ENCODE measurements around the gene MVB12B. TPM values are rescaled to one million over a fixed set of nuclear protein-coding genes. Genes with fewer than 3 reads are reported as not detected.
"Not testable (repeated sequence)": the region's sequence is repeated elsewhere in the genome, so short reads cannot be mapped to it uniquely, and the experiment has no call there.

Gene MVB12B
- total RNA-seq = 10 to 100 TPM in 2 of 4 donors, 1 to 10 TPM in 2; 7.9 to 28.9 (median 14.4) TPM

- H3K27ac ChIP-seq = peak within 1 kb of the TSS; percentile 78 to 85 (median 80)
- no peaks in the 10 kb centered on the region for H3K36me3 ChIP-seq
- H3K27me3 ChIP-seq = no peaks in the 10 kb centered on the region
- TF ChIP-seq POLR2A (IDR thresholded peaks at IDR 0.05) (no peak), CTCF (IDR thresholded peaks at IDR 0.05) (peak in 2 of 6 experiments; percentile 16 to 33)
- peak in 2 of 3 donors; percentile 63 to 72 for DNase-seq
- no peaks in the 10 kb centered on the region for H3K9me3 ChIP-seq
- peaks cover 0 to 11% (median 0%) of the 10 kb centered on the region in 4 donors for H3K4me1 ChIP-seq
- H3K4me3 ChIP-seq = peak within 1 kb of the TSS; percentile 53 to 71 (median 64)
Observed at GRCh38 chr9:126326228-126327005, at the start of gene MVB12B. Gene MVB12B, plus strand, starts transcription at chr9:126326829. Its CDS starts 101 bp downstream, at chr9:126326930.

- Histone ChIP-seq H3K9me3 (no peaks in the 10 kb centered on the region), H3K4me1 (no peaks in the 10 kb centered on the region), H3K27me3 (no peaks in the 10 kb centered on the region), H3K36me3 (no peaks in the 10 kb centered on the region), H3K27ac (no peak overlapping the region), H3K4me3 (no peak overlapping the region)
- TF ChIP-seq CTCF (IDR thresholded peaks at IDR 0.05) (no peak), POLR2A (IDR thresholded peaks at IDR 0.05) (no peak)
- DNase-seq = no peak
Observed at GRCh38 chr9:126283799-126284465, 42.7 kb upstream of the MVB12B start.

- H3K27me3 ChIP-seq = not testable (repeated sequence)
Observed at GRCh38 chr9:126285652-126286051, 41.0 kb upstream of the MVB12B start.

GRCh38 chr9:126287166-126287866, 39.3 kb upstream of the MVB12B start:
- TF ChIP-seq POLR2A (IDR thresholded peaks at IDR 0.05) = no peak
- no peak for TF ChIP-seq CTCF (IDR thresholded peaks at IDR 0.05)
- DNase-seq = no peak
- Histone ChIP-seq H3K36me3 (no peaks in the 10 kb centered on the region), H3K4me3 (no peak overlapping the region), H3K9me3 (no peaks in the 10 kb centered on the region), H3K27me3 (no peaks in the 10 kb centered on the region), H3K4me1 (no peaks in the 10 kb centered on the region), H3K27ac (no peak overlapping the region)

More at GRCh38 chr9:126285652-126286051, 41.0 kb upstream of the MVB12B start:
- not testable (repeated sequence) for DNase-seq, H3K4me1 ChIP-seq, H3K27ac ChIP-seq, H3K9me3 ChIP-seq, H3K4me3 ChIP-seq, H3K36me3 ChIP-seq

- no peaks in the 10 kb centered on the region for H3K36me3 ChIP-seq
- no peak for TF ChIP-seq CTCF (IDR thresholded peaks at IDR 0.05)
- no peak for TF ChIP-seq POLR2A (IDR thresholded peaks at IDR 0.05)
- no peak overlapping the region for H3K27ac ChIP-seq
- no peaks in the 10 kb centered on the region for H3K9me3 ChIP-seq
- no peaks in the 10 kb centered on the region for H3K27me3 ChIP-seq
- DNase-seq = no peak
- H3K4me1 ChIP-seq = no peaks in the 10 kb centered on the region
- no peak overlapping the region for H3K4me3 ChIP-seq
Observed at GRCh38 chr9:126290871-126291270, 35.8 kb upstream of the MVB12B start.

All from Peyer's patch (tissue), 4 donors.